OCI-LY7 (cell line): Measurements from ENCODE around the gene ACOX1.

Experiments used
- CTCF ChIP-seq: fragments of 200-600 bp; sonication (generic); conservative IDR thresholded peaks from 2 replicates; pipeline ENCODE4 v1.5.1; 2014; ENCODE audit warnings: mild to moderate bottlenecking, antibody characterized with exemption, low read length, moderate library complexity, mixed read lengths
- EZH2phosphoT487 ChIP-seq: fragments of 200-600 bp; sonication (generic); IDR thresholded peaks from 2 replicates; pipeline ENCODE4 v1.6.1; 2018; ENCODE audit warnings: low read depth, borderline replicate concordance, mild to moderate bottlenecking, mixed run types, antibody characterized with exemption, low read length, moderate library complexity, mixed read lengths

GRCh38 chr17:75909812-75910274 is 69.1 kb downstream of the ACOX1 start:
- no peak for TF ChIP-seq CTCF
- TF ChIP-seq EZH2phosphoT487: no peak
